ENCODE measurements around the gene TRIM2.
A peak's percentile ranks its signal among the peaks of the same experiment; 100 is the strongest.

The TRIM2 gene

GRCh38 chr4:153248641-153249198, 44.5 kb downstream of the TRIM2 start:
- DNase-seq (ENCODE audit: low read depth), result no peak

GRCh38 chr4:153249199-153250041, 45.2 kb downstream of the TRIM2 start:
- DNase-seq (ENCODE audit: low read depth), result peak; percentile 46

GRCh38 chr4:153252122-153252521, 47.9 kb downstream of the TRIM2 start:
- DNase-seq (ENCODE audit: low read depth), result no peak

GRCh38 chr4:153255233-153255632, 51.0 kb downstream of the TRIM2 start:
- DNase-seq (ENCODE audit: low read depth), result no peak

- DNase-seq (ENCODE audit: low read depth), result no peak
These were observed 52.9 kb downstream of the TRIM2 start for GRCh38 chr4:153257151-153257620.

- DNase-seq (ENCODE audit: low read depth), result no peak
These were observed 53.7 kb downstream of the TRIM2 start for GRCh38 chr4:153257991-153258390.

GRCh38 chr4:153258750-153259149, 54.5 kb downstream of the TRIM2 start:
- no peak for DNase-seq (ENCODE audit: low read depth)

GRCh38 chr4:153259661-153260060, 55.4 kb downstream of the TRIM2 start:
- no peak for DNase-seq (ENCODE audit: low read depth)

- DNase-seq (ENCODE audit: low read depth), result no peak
These were observed 55.9 kb downstream of the TRIM2 start for GRCh38 chr4:153260132-153260531.

GRCh38 chr4:153260553-153261300, 56.5 kb downstream of the TRIM2 start:
- DNase-seq (ENCODE audit: low read depth), result no peak

GRCh38 chr4:153261461-153261860, 57.2 kb downstream of the TRIM2 start:
- no peak for DNase-seq (ENCODE audit: low read depth)

GRCh38 chr4:153261914-153262313, 57.7 kb downstream of the TRIM2 start:
- no peak for DNase-seq (ENCODE audit: low read depth)

GRCh38 chr4:153265306-153266047, 61.2 kb downstream of the TRIM2 start:
- no peak for DNase-seq (ENCODE audit: low read depth)

GRCh38 chr4:153266988-153267387, 62.7 kb downstream of the TRIM2 start:
- DNase-seq (ENCODE audit: low read depth), result no peak

GRCh38 chr4:153267890-153268289, 63.6 kb downstream of the TRIM2 start:
- no peak for DNase-seq (ENCODE audit: low read depth)

GRCh38 chr4:153268295-153268694, 64.1 kb downstream of the TRIM2 start:
- DNase-seq (ENCODE audit: low read depth), result no peak

- no peak for DNase-seq (ENCODE audit: low read depth)
These were observed 65.2 kb downstream of the TRIM2 start for GRCh38 chr4:153269218-153269990.

GRCh38 chr4:153270361-153270760, 66.1 kb downstream of the TRIM2 start:
- DNase-seq (ENCODE audit: low read depth), result no peak

- no peak for DNase-seq (ENCODE audit: low read depth)
These were observed 67.6 kb downstream of the TRIM2 start for GRCh38 chr4:153271820-153272219.

GRCh38 chr4:153273751-153274150, 69.5 kb downstream of the TRIM2 start:
- DNase-seq (ENCODE audit: low read depth), result no peak

- DNase-seq (ENCODE audit: low read depth), result no peak
These were observed 70.7 kb downstream of the TRIM2 start for GRCh38 chr4:153274967-153275366.

Measured in HS-5 (cell line).